Endodermal cell (in vitro differentiated cells): ENCODE measurements around the gene PRUNE1. TPM values are rescaled to one million over a fixed set of nuclear protein-coding genes. Genes with fewer than 3 reads are reported as not detected.

Experiments used
- DNase-seq: peaks from one replicate; pipeline ENCODE4 v3.0.0-alpha.2; 2017
- H3K27ac ChIP-seq: 2 replicates; pipeline ENCODE4 v1.5.1; 2013; ENCODE audit warnings: mild to moderate bottlenecking, low read depth, low read length, moderate library complexity
- H3K27me3 ChIP-seq: 2 replicates; pipeline ENCODE4 v1.6.1; 2013; ENCODE audit warnings: mild to moderate bottlenecking, low read length, moderate library complexity; ENCODE audit not compliant: insufficient read depth, control insufficient read depth, poor library complexity, severe bottlenecking
- H3K36me3 ChIP-seq: 2 replicates; pipeline ENCODE4 v1.7.0; 2013; ENCODE audit warnings: mild to moderate bottlenecking, low read length, moderate library complexity; ENCODE audit not compliant: control insufficient read depth, insufficient read depth
- H3K4me1 ChIP-seq: one replicate; pipeline ENCODE4 v1.7.0; 2013; ENCODE audit warnings: low read length; ENCODE audit not compliant: control insufficient read depth, insufficient read depth
- H3K4me3 ChIP-seq: 2 replicates; pipeline ENCODE4 v1.5.1; 2013; ENCODE audit warnings: mild to moderate bottlenecking, low read length, moderate library complexity
- H3K9ac ChIP-seq: 2 replicates; pipeline ENCODE4 v1.6.1; 2013; ENCODE audit warnings: mild to moderate bottlenecking, low read length, moderate library complexity; ENCODE audit not compliant: poor library complexity, severe bottlenecking; ENCODE audit errors: extremely low read depth
- H3K9me3 ChIP-seq: 2 replicates; pipeline ENCODE4 v1.6.1; 2013; ENCODE audit warnings: mild to moderate bottlenecking, low read length, moderate library complexity; ENCODE audit not compliant: control insufficient read depth
- H3K27ac Mint-ChIP-seq: 2 replicates; pipeline ENCODE4 v1.8.0; 2020; ENCODE audit warnings: mixed read lengths
- H3K27me3 Mint-ChIP-seq: 2 replicates; pipeline ENCODE4 v1.8.0; 2021; ENCODE audit warnings: mild to moderate bottlenecking, mixed read lengths; ENCODE audit not compliant: insufficient read depth
- H3K36me3 Mint-ChIP-seq: 2 replicates; pipeline ENCODE4 v1.8.0; 2020; ENCODE audit warnings: low read depth, mixed read lengths
- H3K4me1 Mint-ChIP-seq: 2 replicates; pipeline ENCODE4 v1.8.0; 2020; ENCODE audit warnings: mixed read lengths
- H3K4me3 Mint-ChIP-seq: 2 replicates; pipeline ENCODE4 v1.8.0; 2020; ENCODE audit warnings: mild to moderate bottlenecking, moderate library complexity, mixed read lengths
- H3K9me3 Mint-ChIP-seq: 2 replicates; pipeline ENCODE4 v1.8.0; 2020; ENCODE audit warnings: mild to moderate bottlenecking, mixed read lengths
- CTCF ChIP-seq: fragments of 200-600 bp; sonication (generic); conservative IDR thresholded peaks from 2 replicates; pipeline ENCODE4 v1.5.0; 2021; ENCODE audit warnings: antibody characterized with exemption, mild to moderate bottlenecking
- WGBS, 2 experiments: methylation state at CpG; one replicate each; pipeline versions ENCODE4 v1.1.5 to v1.1.7; 2013; ENCODE audit warnings: missing lambda C conversion rate in 2 of 2, mixed read lengths in 1 of 2; ENCODE audit not compliant: insufficient coverage in 1 of 2, insufficient read length in 1 of 2; 5-methylcytosine and 5-hydroxymethylcytosine counted together
- total RNA-seq, 2 donors: library from RNA; stranded (reverse); fragmentation: NEBNext Ultra II Directional in 1 of 2; extraction: Animal tissue kit (Norgen Biotek cat#: 25700) in 1 of 2; gene quantifications; 2 replicates in 1 of 2; 3 replicates in 1 of 2; pipeline ENCODE4 v1.2.1, GENCODE V29; 2021

The PRUNE1 gene
- total RNA-seq, 2 donors from 2014 or later = 23.8 to 29.3 TPM

- 96 to 100% methylated on average over 1 to 3 of the region's 3 CpGs for WGBS, 2 experiments
These were observed 6.2 kb upstream of the PRUNE1 start for GRCh38 chr1:151002051-151002450.

GRCh38 chr1:151002611-151003010, 5.6 kb upstream of the PRUNE1 start:
- no peak for DNase-seq
- no peaks in the 10 kb centered on the region for H3K9me3 Mint-ChIP-seq
- H3K9me3 ChIP-seq = no peaks in the 10 kb centered on the region
- H3K27me3 ChIP-seq = no peaks in the 10 kb centered on the region
- H3K36me3 ChIP-seq = no peaks in the 10 kb centered on the region
- no peak for TF ChIP-seq CTCF
- no peak overlapping the region for H3K27ac ChIP-seq
- H3K4me1 Mint-ChIP-seq = peaks cover 25% of the 10 kb centered on the region
- WGBS, 2 experiments = 89 to 92% methylated on average over 2 of the region's 2 CpGs
- H3K4me3 ChIP-seq = no peak overlapping the region
- no peak overlapping the region for H3K4me3 Mint-ChIP-seq
- no peaks in the 10 kb centered on the region for H3K27me3 Mint-ChIP-seq
- H3K27ac Mint-ChIP-seq = no peak overlapping the region
- no peaks in the 10 kb centered on the region for H3K36me3 Mint-ChIP-seq
- H3K4me1 ChIP-seq = peaks cover 3% of the 10 kb centered on the region
- H3K9ac ChIP-seq = no peak overlapping the region

More at GRCh38 chr1:151002051-151002450, 6.2 kb upstream of the PRUNE1 start:
- Histone ChIP-seq H3K4me3 (no peak overlapping the region), H3K9ac (no peak overlapping the region), H3K27me3 (no peaks in the 10 kb centered on the region), H3K4me1 (peaks cover 2% of the 10 kb centered on the region), H3K27ac (no peak overlapping the region), H3K36me3 (no peaks in the 10 kb centered on the region), H3K9me3 (no peaks in the 10 kb centered on the region)
- H3K27ac Mint-ChIP-seq = no peak overlapping the region
- H3K4me1 Mint-ChIP-seq = peaks cover 21% of the 10 kb centered on the region
- TF ChIP-seq CTCF = no peak
- no peaks in the 10 kb centered on the region for H3K9me3 Mint-ChIP-seq
- DNase-seq = no peak
- H3K4me3 Mint-ChIP-seq = no peak overlapping the region
- no peaks in the 10 kb centered on the region for H3K36me3 Mint-ChIP-seq
- H3K27me3 Mint-ChIP-seq = no peaks in the 10 kb centered on the region

- H3K36me3 Mint-ChIP-seq = no peaks in the 10 kb centered on the region
- no peak overlapping the region for H3K9ac ChIP-seq
- H3K27me3 ChIP-seq = no peaks in the 10 kb centered on the region
- H3K4me1 Mint-ChIP-seq = peaks cover 30% of the 10 kb centered on the region
- H3K27me3 Mint-ChIP-seq = no peaks in the 10 kb centered on the region
- H3K9me3 ChIP-seq = no peaks in the 10 kb centered on the region
- no peak overlapping the region for H3K27ac ChIP-seq
- peaks cover 3% of the 10 kb centered on the region for H3K4me1 ChIP-seq
- DNase-seq = no peak
- H3K4me3 Mint-ChIP-seq = no peak overlapping the region
- no peak for TF ChIP-seq CTCF
- H3K4me3 ChIP-seq = no peak overlapping the region
- no peak overlapping the region for H3K27ac Mint-ChIP-seq
- H3K9me3 Mint-ChIP-seq = no peaks in the 10 kb centered on the region
- no peaks in the 10 kb centered on the region for H3K36me3 ChIP-seq
These were observed 5.1 kb upstream of the PRUNE1 start for GRCh38 chr1:151003180-151003579.
